Fibroblast of skin of left biceps (primary cell): ENCODE results near the gene RBM20.
"Not testable (repeated sequence)": the region's sequence is repeated elsewhere in the genome, so short reads cannot be mapped to it uniquely, and the experiment has no call there.

Experiments used
- DNase-seq, 2 experiments: peaks; one replicate each; pipeline ENCODE4 v3.0.0-alpha.2; 2013; ENCODE audit warnings: low read depth in 2 of 2

The RBM20 gene

GRCh38 chr10:110643653-110644597, at the start of gene RBM20:
Gene RBM20 (plus strand): TSS chr10:110644336. CDS start chr10:110644455, 119 bp downstream.
- DNase-seq: no peak

DNA sequence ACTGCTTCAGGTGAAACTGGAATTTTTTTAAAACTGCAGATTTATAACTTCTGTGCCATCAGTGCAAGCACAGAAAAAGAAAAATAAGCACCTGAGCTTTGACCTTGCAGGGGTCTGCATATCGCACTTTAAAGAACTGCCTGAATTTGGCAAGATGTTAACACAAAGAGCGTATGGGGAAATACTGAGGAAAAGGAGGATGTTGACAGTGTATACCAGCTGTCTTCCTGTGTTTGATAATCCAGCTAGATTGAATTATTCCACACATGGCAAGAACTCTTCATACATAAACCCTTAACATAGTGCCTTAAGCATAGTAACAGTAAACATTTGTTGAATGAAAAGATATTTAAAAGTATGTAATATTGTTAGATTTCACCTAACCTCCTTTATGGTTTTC, 46.7 kb upstream of the RBM20 start:
- no peak for DNase-seq

DNA sequence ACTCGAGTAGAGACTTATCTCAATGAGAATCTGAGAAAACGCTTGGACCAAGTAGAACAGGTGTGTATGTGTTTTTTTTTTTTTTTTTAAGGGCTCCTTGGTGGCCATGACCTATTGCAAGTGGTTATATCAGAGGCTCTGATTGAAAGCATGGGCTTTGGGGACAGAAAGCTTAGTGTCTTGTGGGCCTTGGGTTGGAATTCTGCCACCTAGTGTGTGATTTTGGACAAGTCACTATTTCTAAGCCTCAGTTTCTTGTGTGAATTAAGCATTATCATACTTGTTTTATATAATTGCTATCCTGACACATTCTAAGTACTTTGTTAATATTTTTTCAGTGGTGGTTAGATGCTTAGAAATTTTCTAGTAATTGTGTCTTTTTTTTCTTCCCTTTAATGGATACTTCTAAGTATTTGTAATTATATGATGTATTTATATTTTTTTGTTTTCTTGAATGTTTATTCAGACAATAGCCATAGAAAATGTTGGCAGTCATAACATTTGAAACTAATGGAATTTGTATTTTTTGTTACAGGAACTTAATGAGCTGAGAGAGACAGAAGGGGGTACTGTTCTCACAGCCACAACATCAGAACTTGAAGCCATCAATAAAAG, 43.5 kb upstream of the RBM20 start:
- peak; percentile 15 to 32 for DNase-seq

DNA sequence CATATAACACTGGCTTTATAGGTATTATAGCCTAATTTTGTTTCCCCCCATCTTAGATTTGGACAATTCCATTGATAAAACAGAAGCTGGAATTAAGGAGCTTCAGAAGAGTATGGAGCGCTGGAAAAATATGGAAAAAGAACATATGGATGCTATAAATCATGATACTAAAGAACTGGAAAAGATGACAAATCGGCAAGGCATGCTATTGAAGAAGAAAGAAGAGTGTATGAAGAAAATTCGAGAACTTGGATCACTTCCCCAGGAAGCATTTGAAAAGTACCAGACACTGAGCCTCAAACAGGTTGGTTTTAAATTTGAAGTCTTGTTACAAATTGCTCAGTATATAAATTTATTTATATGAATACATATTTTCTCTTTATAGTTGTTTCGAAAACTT, 42.6 kb upstream of the RBM20 start:
- peak in 1 of 2 experiments; percentile 12 for DNase-seq

- no peak for DNase-seq
These were observed 36.0 kb upstream of the RBM20 start for GRCh38 chr10:110608087-110608486.

DNA sequence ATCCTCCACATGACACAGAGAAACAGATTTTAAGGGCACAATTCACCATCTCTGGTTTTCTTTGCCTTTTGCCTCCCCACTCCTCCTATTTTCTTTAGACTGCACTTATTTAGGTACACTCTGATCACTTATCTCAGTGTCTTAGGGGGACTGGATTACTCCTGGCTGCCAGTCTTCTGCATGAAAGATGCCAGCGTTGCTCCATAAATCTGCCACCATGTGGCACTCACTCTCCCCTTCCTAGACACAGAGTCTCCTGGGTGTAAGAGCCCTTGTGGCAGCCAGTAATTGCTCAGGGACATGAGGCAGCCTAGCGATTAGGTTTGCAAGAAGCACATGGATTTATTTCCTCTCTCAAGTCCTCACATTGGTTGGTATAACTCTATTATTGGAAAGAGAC, 34.5 kb upstream of the RBM20 start:
- no peak for DNase-seq

GRCh38 chr10:110610308-110610774, 33.8 kb upstream of the RBM20 start:
- no peak for DNase-seq

GRCh38 chr10:110610781-110611180, 33.4 kb upstream of the RBM20 start:
- DNase-seq: not testable (repeated sequence)

- no peak for DNase-seq
These were observed 32.0 kb upstream of the RBM20 start for GRCh38 chr10:110612087-110612486.

GRCh38 chr10:110612629-110613028, 31.5 kb upstream of the RBM20 start:
- no peak for DNase-seq

DNA sequence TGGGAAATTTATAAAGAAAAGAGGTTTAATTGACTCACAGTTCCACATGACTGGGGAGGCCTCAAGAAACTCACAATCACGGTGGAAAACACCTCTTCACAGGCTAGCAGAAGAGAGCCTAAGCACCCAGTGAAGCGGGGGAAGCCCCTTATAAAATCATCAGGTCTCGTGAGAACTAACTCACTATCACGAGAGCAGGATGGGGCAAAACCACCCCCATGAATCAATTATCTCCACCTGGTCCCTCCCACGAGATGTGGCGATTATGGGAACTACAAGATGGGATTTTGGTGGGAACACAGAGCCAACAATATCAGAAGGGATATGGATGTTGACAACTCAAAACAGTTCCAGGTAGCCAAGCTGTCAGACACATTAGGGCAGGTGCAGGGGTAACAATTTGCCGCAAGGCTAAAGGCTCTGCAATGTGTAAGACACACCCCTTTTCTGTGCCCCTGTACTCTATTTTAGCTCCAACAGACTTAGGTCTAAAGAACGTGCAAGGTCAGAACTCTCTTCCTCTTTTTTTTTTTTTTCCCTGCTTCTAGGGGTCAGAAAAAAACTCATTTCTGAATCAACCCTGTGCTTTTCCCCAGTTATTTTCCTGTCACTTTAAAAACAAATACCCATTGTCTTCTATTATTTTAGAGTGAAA, 30.7 kb upstream of the RBM20 start:
- DNase-seq: no peak

- DNase-seq: no peak
These were observed 30.1 kb upstream of the RBM20 start for GRCh38 chr10:110613996-110614495.

GRCh38 chr10:110615057-110615747, 28.9 kb upstream of the RBM20 start:
- no peak for DNase-seq

DNA sequence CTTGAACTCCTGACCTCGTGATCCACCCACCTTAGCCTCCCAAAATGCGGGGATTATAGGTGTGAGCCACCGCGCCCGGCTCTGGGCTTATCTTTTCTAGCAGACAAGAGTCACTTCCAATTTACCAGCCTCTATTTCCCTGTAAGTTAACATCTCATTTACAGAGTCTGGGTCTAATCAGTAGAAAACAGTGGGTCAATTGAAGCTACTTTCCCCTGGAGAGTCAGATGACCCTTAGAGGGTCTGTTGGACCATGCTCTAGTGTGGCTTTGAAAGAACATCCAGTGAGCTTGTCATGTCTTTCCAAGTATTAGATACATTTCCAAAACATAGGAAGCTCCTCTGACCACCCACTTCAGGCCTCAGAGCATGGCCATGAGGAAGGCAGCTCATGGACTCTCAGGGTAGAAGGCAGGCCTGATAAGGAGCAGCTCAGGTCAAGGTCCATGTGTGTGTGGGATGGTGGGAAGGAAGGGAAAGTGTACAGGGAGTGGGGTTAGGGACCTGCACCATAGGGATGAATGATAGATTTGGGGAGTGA, 27.6 kb upstream of the RBM20 start:
- no peak for DNase-seq

DNA sequence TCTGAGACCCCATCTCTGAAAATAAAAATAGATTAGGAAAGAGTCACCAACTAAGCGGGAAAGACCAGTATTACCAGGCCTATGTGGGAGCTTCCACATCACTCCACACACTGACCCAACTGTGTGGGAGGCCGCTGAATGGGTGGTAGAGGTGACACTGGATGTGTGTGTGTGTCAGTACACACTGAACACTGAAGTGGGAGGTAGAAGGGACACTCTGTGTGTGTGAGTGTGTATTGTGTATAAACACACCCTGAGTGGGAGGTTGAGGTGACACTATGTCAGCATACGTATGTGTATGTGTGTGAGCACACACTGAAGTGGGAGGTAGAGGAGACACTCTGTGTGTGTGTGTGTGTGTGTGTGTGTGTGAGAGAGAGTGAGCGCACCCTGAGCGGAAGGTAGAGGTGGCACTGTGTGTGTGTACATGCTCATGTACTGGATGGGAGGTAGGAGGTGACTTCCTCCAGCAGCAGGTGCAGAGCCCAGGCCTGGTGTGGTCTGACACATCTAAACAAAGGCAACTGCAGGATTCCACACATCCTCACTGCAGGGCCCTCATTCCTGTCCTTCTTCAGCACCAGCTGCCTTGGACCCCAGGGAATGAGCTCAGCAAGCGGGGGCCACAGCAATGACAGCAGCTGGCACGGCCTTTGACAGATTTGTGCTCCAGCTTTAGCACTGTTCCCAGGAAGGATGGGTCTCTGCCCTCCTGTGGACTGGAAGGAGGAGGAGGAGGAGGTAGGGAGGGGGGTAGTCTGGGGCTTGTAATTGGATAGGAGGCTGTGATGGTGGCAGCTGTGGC, 26.5 kb upstream of the RBM20 start:
- DNase-seq: no peak

DNA sequence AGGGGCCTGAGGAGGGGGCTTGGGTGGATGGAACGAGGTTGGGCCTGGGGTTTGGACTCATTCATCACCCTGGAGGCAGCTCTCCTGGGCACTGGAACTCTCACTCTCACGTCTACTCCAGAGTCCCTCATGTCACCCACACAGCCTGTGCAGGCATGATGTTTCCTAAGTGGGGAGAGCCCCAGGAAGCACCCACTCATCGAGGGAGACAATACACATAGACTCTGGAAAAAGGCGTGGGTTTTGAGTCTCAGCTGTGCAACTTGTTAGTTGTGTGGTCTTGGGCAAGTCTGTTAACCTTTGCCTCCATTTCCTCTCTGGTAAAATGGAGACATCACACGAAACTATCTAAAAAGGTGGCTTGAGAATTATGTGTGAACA, 25.9 kb upstream of the RBM20 start:
- no peak for DNase-seq

- no peak for DNase-seq
These were observed 24.4 kb upstream of the RBM20 start for GRCh38 chr10:110619514-110620397.

DNA sequence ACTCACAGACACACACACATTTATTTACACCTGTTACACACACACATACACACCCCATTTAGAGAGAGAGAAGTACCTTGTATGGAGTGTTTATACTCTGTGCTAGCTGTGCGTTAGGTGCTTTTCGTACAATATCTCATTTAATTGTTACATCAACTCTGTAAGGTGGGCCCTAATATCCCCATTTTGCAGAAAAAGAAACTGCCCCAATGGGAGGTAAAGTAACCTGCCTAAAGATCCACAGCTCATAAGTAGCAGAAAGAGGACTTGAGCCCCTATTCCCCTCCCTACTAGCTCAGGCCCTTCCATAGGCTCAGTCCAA, 23.8 kb upstream of the RBM20 start:
- no peak for DNase-seq

DNA sequence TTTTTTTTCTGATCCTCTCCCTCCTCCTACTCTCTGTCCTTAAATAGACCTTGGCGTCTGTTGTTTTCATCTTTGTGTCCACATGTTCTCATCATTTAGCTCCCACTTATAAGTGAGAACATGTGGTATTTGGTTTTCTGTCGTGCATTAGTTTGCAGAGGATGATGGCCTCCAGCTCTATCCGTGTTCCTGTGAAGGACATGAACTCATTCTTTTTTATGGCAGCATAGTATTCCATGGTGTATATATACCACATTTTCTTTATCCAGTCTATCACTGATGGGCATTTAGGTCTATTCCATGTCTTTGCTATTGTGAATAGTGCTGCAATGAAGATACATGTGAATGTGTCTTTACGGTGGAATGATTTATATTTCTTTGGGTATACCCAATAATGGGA, 20.8 kb upstream of the RBM20 start:
- not testable (repeated sequence) for DNase-seq
